H1 (cell line): ENCODE measurements around the gene COL4A3.

ENCODE experiments used
- CBX5 ChIP-seq: fragments of 300-800, 300-1000 bp; sonication (generic); IDR thresholded peaks from 2 replicates; pipeline ENCODE4 v1.7.1; 2016; ENCODE audit warnings: antibody characterized with exemption, low read length, low read depth
- CTCF ChIP-seq, 3 experiments: IDR thresholded peaks; 1 replicate in 2 of 3; 2 replicates in 1 of 3; pipeline versions ENCODE4 v1.5.1 to v1.6.1; 2011; ENCODE audit warnings: low read length in 3 of 3, mild to moderate bottlenecking in 3 of 3, inconsistent platforms in 2 of 3, low read depth in 1 of 3, moderate library complexity in 1 of 3; ENCODE audit not compliant: insufficient read depth in 1 of 3; ENCODE audit errors: control extremely low read depth in 1 of 3
- EZH2 ChIP-seq: fragments of 200-600 bp; sonication (generic); IDR thresholded peaks from 2 replicates; pipeline ENCODE4 v1.7.1; 2012; ENCODE audit warnings: low read depth, mild to moderate bottlenecking, moderate library complexity, low read length, inconsistent platforms; ENCODE audit not compliant: severe bottlenecking
- JUN ChIP-seq: IDR thresholded peaks from 2 replicates; pipeline ENCODE4 v1.6.1; 2011; ENCODE audit warnings: low read depth, mild to moderate bottlenecking, improper control_type of control experiment, low read length
- MAFK ChIP-seq: IDR thresholded peaks from 2 replicates; pipeline ENCODE4 v1.6.1; 2012; ENCODE audit warnings: low read depth, mild to moderate bottlenecking, improper control_type of control experiment, low read length
- MAX ChIP-seq: IDR thresholded peaks from 2 replicates; pipeline ENCODE4 v1.6.1; 2012; ENCODE audit warnings: inconsistent platforms
- POLR2A ChIP-seq, 2 experiments: IDR thresholded peaks; 1 replicate in 1 of 2; 2 replicates in 1 of 2; pipeline ENCODE4 v1.6.1; 2011; ENCODE audit warnings: low read depth in 2 of 2, low read length in 2 of 2, mild to moderate bottlenecking in 2 of 2; ENCODE audit errors: control extremely low read depth in 1 of 2
- POLR2AphosphoS5 ChIP-seq: IDR thresholded peaks from 2 replicates; pipeline ENCODE4 v1.6.1; 2011; ENCODE audit warnings: low read depth, low read length
- RAD21 ChIP-seq, 2 experiments: IDR thresholded peaks in 1 of 2; conservative IDR thresholded peaks in 1 of 2; 2 replicates each; pipeline ENCODE4 v1.6.1; 2011; ENCODE audit warnings: low read depth in 2 of 2, low read length in 2 of 2, improper control_type of control experiment in 1 of 2, inconsistent platforms in 1 of 2, mild to moderate bottlenecking in 1 of 2, moderate library complexity in 1 of 2
- RFX5 ChIP-seq: IDR thresholded peaks from 2 replicates; pipeline ENCODE4 v1.6.1; 2011; ENCODE audit warnings: low read depth, low read length, improper control_type of control experiment, borderline replicate concordance
- SP2 ChIP-seq: IDR thresholded peaks from 2 replicates; pipeline ENCODE4 v1.6.1; 2012; ENCODE audit warnings: mild to moderate bottlenecking, low read length, inconsistent platforms

GRCh38 chr2:227152093-227152766 lies 12.2 kb upstream of the COL4A3 start:
- TF ChIP-seq RAD21 (IDR thresholded peaks at IDR 0.05 in 1 of 2, conservative IDR thresholded peaks at IDR 0.05 in 1 of 2; ENCODE audit: low read depth in 2 of 2, low read length in 2 of 2), result no peak
- TF ChIP-seq CBX5, result no peak
- no peak for TF ChIP-seq CTCF (IDR thresholded peaks at IDR 0.05; ENCODE audit: control extremely low read depth in 1 of 3, insufficient read depth in 1 of 3, low read depth in 1 of 3, low read length in 3 of 3)
- TF ChIP-seq EZH2, result no peak
- no peak for TF ChIP-seq POLR2AphosphoS5
- no peak for TF ChIP-seq MAFK
- TF ChIP-seq POLR2A (IDR thresholded peaks at IDR 0.05; ENCODE audit: control extremely low read depth in 1 of 2, low read depth in 2 of 2, low read length in 2 of 2), result no peak
- no peak for TF ChIP-seq MAX
- no peak for TF ChIP-seq JUN
- TF ChIP-seq SP2, result no peak
- TF ChIP-seq RFX5, result no peak
